ENCODE measurements around the gene TLCD1.

Gene TLCD1

DNA sequence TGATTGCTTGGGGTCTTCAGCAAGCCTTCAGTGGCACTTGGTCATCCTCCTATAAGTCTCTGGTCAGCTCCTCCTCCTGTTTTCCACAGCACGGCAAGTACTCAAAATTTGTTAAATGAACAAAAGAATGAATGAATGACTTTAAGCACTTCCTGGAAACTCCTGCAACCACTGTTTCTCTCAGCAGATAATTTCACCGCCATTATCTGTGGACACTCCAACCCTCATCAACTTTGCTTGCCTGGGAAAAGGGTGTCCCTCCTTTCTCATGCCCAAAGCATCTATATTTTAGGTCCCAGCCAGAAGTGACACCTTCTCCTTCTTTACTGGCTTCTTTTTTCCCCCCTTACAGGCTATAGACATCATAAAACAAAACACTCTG lies 18.7 kb downstream of the TLCD1 start:
- TF ChIP-seq, protein P1, sequence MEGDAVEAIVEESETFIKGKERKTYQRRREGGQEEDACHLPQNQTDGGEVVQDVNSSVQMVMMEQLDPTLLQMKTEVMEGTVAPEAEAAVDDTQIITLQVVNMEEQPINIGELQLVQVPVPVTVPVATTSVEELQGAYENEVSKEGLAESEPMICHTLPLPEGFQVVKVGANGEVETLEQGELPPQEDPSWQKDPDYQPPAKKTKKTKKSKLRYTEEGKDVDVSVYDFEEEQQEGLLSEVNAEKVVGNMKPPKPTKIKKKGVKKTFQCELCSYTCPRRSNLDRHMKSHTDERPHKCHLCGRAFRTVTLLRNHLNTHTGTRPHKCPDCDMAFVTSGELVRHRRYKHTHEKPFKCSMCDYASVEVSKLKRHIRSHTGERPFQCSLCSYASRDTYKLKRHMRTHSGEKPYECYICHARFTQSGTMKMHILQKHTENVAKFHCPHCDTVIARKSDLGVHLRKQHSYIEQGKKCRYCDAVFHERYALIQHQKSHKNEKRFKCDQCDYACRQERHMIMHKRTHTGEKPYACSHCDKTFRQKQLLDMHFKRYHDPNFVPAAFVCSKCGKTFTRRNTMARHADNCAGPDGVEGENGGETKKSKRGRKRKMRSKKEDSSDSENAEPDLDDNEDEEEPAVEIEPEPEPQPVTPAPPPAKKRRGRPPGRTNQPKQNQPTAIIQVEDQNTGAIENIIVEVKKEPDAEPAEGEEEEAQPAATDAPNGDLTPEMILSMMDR (IDR thresholded peaks at IDR 0.05; ENCODE audit: low read depth, low read length): no peak
- H3K4me1 ChIP-seq: no peaks in the 10 kb centered on the region
- H3K27me3 ChIP-seq: no peaks in the 10 kb centered on the region
- no peaks in the 10 kb centered on the region for H3K36me3 ChIP-seq
- DNase-seq: no peak
- no peak overlapping the region for H3K4me3 ChIP-seq (ENCODE audit: low read depth, low read length)
- H3K9me3 ChIP-seq: no peaks in the 10 kb centered on the region

DNA sequence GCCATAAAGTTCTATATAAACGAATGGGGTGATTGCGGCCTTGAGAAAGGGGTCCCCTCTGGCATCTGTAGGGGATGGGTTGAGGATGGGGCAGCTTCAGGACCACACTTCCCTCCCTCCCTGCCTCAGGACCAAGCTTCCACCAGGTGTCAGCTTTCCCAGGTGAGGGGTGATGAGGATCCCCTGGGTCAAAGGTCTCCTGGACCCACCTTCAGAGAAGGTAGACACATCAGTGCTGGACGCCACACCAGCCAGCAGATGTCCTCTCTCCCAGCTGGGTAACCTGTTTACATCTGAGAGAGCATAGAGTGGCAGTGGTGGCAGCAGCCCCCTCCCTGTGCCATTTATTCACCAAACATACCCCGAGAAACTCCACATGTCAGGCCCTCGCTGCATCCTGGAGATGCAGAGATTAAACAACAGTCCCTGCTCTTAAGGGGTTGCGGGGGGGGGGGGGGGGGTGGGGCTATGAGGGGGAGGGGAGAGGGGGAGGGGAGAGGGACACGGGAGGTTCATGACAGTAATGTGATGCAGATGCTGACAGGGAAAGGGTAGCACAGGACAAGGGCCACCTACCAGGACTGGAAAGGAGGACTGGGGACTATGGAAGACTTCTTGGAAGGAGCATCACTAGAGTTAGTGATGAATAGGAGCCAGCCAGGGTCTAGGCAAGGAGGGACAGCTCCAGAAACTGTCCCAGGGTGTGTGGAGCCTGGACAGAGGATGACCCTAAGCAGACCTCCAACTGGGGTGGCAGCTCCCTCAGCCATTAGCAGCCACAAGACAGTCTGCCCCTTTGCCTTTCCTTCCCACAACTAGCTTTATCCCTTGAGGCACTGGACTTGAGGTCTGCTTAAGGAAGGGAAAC lies 19.3 kb downstream of the TLCD1 start:
- TF ChIP-seq, protein P1 (IDR thresholded peaks at IDR 0.05; ENCODE audit: low read depth, low read length): no peak
- H3K4me3 ChIP-seq (ENCODE audit: low read depth, low read length): no peak overlapping the region
- H3K27me3 ChIP-seq: no peaks in the 10 kb centered on the region
- no peaks in the 10 kb centered on the region for H3K9me3 ChIP-seq
- peaks cover under 1% of the 10 kb centered on the region; the same call in 1 of the 2 replicates for H3K36me3 ChIP-seq
- H3K4me1 ChIP-seq: no peaks in the 10 kb centered on the region
- DNase-seq: no peak

DNA sequence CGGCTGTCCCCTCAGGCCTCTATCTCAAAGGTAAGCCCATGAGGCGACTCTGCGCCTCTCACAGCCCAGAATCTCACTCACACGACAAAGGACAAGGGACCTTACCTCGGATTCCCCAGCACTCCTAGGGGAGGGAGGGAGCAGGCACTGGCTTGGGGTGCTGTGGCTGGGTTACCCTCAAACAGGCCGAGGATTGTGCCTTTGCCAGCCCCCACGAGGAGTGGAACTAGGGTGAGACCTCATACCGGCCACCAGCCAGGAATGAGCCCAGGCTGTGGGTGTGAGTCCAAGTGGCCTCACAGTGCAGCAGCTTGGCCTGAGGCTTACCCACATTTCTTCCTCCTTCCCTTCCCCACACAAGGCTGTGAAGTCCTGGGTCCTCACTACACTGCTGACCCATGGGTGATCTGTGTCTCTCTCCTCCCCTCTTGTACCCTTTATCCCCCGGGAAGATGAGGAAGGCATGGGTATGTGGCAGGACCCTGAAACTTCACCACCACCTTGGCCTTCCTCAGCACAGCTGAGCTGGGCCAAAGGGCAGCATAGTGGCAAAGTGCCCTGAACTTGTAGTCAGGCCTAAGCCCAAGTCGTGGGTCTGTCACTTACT lies 20.2 kb downstream of the TLCD1 start:
- H3K27me3 ChIP-seq: no peaks in the 10 kb centered on the region
- H3K4me3 ChIP-seq (ENCODE audit: low read depth, low read length): no peak overlapping the region
- H3K4me1 ChIP-seq: no peaks in the 10 kb centered on the region
- TF ChIP-seq, protein P1 (IDR thresholded peaks at IDR 0.05; ENCODE audit: low read depth, low read length): no peak
- no peaks in the 10 kb centered on the region for H3K9me3 ChIP-seq
- peaks cover 6% of the 10 kb centered on the region; the same call in 1 of the 2 replicates for H3K36me3 ChIP-seq
- no peak for DNase-seq

DNA sequence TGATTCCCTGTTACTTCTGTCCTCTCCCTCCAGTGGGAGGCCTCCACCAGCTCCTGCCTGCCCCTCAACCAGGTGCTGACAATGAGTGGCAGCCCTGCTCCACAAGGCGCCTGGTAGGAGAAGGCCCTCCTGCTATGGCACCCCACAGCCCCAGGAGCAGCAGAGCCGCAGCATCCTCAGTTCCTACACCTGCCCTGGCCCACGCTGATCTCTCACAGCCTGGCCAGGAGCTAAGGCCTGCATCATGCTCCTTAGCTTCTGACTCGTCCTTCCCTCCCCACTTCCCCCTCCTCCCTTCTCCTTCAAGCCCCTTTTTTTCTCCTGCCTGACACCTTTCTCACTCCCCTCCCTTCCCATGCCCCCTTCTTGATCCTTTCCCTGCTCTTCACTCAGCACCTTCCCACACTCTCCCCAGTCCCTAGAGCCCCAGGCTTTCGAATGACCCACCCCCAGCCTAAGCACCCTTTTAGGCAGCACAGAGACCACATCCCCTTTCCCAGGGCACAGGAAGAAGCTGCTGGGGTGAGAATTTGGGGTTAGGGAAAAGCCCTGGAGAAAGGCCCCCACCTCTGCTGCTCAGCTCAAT lies 20.9 kb downstream of the TLCD1 start:
- Histone ChIP-seq H3K4me1 (no peaks in the 10 kb centered on the region), H3K27me3 (no peaks in the 10 kb centered on the region), H3K9me3 (no peaks in the 10 kb centered on the region), H3K36me3 (peaks cover 10% of the 10 kb centered on the region), H3K4me3 (ENCODE audit: low read depth, low read length) (no peak overlapping the region)
- TF ChIP-seq, protein P1 (IDR thresholded peaks at IDR 0.05; ENCODE audit: low read depth, low read length): no peak
- DNase-seq: no peak

DNA sequence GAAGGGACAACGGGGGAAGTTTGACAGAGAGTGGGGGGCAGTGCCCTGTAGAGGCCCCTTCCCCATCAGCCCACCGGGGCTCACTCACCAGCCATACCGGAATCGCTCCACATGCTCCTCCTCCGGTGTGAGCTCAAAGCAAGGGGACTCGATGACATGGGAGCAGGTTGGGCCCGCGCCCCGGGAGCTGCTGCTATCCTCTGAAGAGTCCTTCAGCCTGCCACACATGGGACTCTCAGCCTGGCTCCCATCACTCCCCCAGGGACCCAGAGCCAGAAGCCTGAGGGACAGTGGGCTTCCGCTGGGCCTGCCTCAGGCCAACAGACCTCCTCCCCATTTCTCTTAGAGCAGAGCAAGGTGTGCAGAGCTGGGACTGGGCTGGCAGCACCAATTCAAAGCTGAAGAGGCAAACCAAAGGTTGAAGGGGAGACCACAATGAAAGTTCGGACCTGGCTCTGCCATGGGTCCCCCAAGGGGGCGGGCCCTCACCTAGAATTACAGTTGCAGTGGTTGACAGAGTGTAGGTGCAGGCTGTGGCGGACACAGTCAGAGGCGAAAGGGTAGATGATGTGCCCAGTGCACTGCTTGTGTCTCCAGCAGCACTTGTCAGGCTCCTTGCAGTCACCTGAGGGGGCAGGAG lies 21.7 kb downstream of the TLCD1 start:
- Histone ChIP-seq H3K36me3 (peaks cover 17% of the 10 kb centered on the region), H3K27me3 (no peaks in the 10 kb centered on the region), H3K4me1 (no peaks in the 10 kb centered on the region), H3K9me3 (no peaks in the 10 kb centered on the region), H3K4me3 (ENCODE audit: low read depth, low read length) (no peak overlapping the region)
- TF ChIP-seq, protein P1 (IDR thresholded peaks at IDR 0.05; ENCODE audit: low read depth, low read length): no peak
- no peak for DNase-seq

Data from BE2C (cell line).